DMS153 treated with DMSO at 0.1 percent for 48 hours (cell line): Measurements from ENCODE around the gene ZNF407.

Experiments used
- DNase-seq: peaks from one replicate; lab custom pipeline; 2025; ENCODE audit not compliant: unreplicated experiment; lab: John Stamatoyannopoulos, UW

The ZNF407 gene

DNA sequence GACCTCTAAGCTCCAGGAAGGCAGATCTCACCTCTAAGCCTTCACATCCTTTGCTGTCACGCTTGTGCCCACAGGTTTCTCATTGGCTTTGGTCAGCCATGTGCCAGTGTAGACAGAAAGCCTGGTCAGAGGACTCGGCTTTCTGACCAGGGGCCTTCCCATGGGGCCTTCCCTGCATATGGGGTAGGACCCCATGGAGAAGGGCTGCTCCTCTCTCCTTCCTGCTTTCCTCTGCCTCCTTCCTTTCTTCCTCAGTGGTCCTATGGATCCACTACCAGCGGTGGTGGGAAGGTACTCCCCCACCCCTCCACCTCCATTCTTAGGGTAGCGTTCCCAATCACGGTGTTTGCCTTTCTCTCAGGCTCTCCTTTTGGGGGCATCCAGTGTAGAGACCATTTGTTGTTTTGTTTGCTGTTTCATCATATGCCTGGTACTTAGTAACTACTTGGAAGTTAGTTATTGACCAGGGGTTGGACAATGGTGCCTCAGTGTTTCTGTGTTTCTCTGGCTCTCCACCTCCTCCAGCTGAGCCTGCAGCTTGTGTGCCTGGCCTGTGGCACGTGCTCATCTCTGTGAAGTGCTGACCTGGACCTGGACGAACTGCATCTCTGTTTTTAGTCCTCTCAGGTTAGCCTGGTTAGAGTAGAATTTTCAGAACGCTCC is 71.6 kb downstream of the ZNF407 start:
- DNase-seq: no peak

DNA sequence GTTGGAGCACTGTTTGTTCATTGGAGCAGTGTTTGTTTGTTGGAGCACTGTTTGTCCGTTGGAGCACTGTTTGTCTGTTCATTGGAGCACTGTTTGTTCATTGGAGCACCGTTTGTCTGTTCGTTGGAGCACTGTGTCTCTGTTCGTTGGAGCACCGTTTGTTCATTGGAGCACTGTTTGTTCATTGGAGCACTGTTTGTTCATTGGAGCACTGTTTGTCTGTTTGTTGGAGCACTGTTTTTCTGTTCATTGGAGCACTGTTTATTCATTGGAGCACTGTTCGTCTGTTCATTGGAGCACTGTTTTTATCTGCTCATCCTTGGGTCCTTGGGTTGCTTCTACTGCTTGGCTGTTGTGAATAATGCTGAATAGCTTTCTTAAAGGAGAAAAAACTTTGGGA is 74.7 kb downstream of the ZNF407 start:
- DNase-seq: no peak

DNA sequence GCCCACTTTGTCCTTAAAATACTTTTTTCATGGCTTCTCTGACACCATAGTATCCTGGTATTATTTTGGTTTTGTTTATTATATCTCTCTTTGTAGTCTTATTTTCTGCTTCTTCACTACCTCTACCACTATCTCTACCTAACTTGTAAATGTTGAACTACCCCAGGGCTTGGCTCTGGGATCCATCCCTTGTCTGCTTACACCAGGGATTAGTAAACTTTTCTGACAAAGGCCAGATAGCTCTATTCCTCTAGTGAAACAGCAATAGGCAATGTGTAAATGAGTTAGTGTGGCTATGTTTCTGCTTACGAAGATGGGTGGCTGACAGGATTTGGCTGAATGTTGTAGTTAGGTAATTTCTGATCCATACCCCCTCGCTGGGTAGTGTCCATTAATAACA is 76.8 kb downstream of the ZNF407 start:
- DNase-seq: no peak

DNA sequence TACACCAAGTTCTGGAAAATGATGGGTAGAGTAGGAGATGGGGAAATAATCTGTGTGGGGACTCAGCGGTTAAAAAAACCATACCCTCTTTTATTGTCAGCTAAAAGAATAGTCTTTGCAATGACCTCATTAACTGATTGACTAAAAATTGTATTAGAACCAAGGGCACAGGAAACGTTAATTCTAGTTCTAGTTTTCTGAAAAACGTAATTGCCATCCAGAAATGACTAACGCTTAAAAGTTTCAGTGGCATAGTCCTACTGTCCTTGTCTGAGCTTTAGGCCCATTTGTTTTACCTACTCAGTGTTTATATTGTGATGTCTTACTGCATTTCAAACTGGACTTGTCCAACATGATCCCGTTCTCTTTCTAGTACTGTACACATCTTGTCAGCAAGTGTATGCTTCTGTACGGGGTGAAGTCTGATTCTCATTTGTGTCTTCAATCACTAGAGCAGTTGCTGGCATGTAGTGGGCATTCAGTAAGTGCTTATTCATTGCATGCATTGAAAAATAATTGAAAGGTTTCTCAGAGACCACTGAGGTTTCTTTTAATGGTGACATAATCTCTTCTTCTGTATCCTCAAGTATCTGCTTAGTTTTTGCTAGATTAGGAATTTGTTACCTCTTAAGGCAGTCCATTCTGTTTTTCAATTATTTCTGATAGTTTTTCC is 81.5 kb downstream of the ZNF407 start:
- no peak for DNase-seq

DNA sequence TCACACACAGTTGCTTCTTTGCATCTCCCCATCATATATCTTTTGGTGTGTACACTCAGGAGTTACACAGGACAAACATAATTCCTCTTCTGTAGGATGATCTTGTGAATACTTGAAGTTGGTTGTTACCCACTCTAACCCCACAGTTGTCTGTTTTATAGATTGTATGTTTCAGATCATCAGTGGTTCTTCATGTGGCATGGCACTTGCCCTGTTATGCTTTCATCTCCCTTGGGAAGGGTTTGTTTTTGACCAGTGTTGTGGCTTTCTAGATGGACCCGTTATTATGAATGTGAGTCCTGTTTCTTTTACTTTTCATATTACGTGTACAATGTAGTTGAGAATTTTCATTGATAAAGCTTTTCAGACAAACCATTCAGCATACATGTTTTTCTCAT is 82.0 kb downstream of the ZNF407 start:
- no peak for DNase-seq

DNA sequence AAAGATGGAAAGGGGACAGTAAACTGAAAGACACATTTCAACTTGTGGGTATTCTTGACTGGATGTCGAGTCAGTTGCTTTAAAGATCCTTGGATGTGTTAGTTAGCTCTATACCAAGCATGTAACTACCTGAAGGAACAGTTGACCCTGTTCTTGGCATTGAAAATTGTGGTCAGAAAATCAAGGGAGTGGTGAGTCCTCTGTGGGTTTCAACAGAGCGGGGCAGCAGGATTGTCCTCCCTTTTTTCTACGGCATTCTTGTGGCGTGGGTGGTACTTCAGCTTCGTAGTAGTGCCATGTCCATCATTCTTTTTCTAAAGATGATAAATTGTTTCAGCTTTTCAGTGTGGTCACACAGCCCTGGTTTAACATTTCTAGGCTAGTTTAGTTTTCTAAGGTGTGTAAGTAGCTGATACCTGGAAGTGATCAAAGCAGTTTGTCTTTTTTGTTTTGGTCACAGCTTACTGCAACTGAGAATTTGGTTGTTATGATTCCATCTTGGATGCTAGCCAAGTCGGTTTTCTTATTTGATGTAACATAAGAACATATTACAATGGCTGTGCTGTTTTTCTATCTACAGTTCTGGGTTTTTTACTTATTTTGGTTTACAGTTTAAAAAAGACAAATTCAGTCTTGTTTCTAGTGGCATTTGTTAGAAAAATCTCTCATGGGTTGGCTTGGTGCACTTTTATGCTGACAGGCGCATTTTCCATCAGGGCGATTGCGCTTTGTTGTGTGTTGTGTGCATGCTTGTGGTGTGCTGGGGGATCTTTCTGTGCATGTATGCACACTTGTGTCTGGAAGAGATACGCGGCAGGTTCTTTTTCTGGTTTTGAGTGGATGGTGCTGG is 84.7 kb downstream of the ZNF407 start:
- DNase-seq: no peak

DNA sequence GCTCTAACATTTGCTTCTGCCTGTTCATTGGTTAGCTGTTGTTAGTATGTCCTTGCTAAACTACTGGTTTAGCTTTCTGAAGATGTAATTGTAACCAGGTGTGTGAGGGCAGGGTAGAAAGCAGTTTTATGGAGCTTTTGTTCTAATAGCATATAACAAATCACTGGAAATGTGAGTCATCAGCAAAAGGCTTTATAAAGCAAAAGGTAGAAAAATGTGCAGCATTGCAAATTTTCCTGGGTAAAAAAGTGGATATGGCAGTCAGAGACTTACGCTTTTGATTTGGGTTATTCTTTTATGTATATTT is 85.3 kb downstream of the ZNF407 start:
- DNase-seq: no peak

DNA sequence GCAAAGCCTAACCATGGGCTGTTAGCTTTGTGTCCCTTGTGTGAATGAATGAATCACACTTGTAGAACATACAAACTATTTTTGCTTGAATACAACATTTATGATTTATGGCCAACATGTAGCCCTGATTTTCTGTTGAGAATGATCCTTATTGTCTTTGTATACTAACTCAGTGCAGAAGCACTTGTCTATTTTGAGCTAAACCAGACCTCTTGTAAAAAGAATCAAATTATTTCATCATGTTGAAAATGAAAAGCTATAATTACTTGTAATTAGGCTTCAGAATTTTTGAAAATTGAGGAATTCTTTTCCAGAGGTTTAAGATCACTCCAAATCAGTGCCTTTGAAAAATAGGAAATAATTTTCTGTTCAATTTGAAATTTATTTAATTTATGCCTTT is 85.9 kb downstream of the ZNF407 start:
- no peak for DNase-seq

DNA sequence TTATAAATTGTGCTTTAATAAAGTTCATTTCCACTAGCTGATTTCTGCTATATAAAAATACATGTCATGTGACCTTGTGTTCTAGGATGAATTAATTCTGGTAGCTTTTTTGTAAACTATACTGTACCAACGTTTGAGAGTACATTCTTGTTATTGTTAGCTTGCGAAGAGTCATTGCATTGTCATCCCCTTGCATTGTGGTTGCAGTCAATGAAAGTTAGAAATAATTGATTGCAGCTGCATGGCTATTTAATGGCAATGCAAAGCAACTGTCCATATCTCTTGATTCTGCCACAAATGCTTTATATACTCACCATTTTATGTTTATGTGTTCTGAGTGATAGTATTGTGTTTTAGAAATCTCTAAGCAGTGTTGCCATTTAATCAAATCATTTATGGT is 91.6 kb downstream of the ZNF407 start:
- DNase-seq: no peak

DNA sequence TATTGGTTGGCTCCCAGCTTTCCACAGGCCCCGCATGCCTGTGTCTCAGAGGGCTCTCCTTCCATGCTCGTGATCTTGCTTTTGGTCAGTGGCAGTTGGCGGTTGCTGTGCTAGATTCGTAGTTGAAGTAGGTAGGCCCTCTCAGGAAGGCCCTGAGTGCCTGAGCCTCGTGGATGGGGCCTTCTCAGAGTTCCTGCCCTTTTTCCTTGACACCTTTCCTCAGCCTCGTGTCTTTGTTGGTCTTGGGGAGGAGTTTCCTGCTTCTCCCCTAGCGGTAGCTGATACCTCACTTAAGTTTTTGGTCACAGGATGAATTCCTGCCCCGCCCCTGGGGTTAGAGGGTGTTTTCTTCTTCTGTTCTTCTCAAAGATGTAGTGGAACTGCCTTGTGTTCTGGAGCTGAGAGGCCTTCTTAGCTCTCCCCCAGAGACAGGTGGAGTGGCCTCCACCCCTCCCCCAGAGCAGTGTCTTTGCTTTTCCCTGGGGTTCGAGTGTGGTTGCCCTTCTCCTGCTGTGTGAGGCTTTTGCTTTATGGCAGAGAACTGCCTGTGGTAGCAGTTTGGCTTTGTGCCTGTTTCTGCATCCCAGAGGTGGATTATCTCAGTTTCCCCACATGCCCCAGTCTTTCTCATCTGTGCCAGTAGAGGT is 94.8 kb downstream of the ZNF407 start:
- no peak for DNase-seq

DNA sequence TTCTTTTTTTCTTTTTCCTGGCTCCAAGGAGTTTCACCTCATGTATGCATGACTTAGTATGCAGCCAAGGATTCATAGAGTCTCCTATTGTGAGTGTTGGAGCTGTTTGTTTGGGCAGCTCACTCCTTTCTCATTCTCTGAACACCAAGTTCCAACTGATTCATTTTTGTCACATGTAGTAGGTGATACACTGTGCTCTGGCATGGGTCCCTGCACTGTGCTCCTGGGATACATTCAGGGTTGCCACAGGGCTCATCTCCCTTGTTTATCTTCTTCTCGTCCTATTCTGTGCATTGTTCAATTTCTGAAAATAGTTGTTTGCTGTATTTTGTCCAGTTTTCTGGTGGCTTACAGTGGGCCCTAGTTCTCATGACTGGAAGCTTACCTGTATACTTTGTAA is 96.8 kb downstream of the ZNF407 start:
- DNase-seq: no peak

DNA sequence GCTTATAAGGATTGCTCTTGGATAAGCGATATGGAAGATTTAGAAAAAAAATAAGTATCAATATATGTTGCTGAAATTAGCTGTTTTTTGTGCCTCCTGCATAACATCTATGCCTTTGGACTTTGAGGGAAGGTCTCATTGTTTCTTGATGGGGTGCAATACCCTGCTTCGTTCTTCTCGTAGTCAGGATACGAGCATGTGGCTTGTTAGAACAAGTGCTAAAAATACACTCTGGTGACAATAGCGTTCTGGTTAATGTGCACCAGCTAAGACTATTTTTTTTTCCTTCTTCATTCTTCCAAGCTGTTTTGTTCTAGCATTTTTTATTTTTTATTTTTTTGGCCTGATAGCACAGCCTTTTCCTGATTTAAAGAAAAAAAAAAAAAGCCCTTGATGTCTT is 97.5 kb downstream of the ZNF407 start:
- DNase-seq: no peak

DNA sequence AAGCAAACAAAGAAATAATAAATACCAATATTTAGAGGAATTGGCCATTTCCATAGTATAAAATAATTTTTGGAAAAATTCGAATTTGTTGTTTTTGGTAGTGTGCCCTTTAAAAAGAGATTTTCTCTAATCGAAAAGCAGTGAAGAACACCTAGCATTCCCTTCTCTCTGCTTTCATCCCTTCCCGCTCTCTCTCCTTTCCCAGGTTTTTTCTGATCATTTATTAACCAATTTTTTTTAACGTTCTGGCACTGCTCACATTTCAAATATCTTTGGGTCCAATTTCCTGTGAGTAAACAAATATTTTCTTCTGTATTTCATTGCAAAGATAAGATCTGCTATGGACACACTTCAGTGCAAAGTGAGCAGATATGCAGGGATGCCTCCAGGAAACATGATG is 101.2 kb downstream of the ZNF407 start:
- DNase-seq: no peak

DNA sequence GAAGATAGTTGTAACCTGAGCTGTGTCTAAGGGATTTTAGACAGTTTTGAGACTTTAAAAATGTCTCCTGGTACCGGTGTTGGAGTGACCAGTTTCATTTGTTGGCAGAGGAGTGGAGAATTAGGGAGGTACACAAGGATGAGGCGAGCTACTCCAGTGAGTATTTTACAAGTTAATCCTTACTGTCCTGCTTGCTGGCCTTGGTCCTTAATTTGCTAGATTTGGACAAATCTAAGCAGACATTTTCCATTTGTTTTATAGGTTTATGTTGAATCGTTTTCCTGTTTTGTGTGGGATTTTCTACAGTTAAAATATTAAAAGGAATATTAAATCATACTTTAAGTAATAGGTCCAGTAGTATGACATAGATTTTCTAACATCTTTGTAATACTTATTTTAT is 101.8 kb downstream of the ZNF407 start:
- no peak for DNase-seq

DNA sequence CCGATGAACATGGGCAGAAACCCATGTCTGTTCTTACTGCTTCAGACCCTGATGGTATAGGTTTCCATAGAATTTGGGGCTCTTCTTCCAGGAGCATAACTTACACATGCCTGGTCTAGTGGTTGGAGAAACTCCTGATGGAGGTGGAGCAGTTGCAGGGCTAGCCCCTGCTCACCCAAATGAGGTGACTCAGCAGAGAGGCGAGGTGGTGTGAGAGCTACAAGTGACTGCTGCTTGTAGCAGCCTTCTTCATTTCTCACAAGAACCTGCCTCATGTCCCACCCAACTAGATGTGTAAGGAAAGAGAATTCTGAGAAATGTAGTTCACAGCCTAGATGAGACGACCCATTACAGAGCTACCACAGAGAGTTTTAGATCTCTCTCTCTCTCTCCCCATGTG is 105.3 kb downstream of the ZNF407 start:
- no peak for DNase-seq

DNA sequence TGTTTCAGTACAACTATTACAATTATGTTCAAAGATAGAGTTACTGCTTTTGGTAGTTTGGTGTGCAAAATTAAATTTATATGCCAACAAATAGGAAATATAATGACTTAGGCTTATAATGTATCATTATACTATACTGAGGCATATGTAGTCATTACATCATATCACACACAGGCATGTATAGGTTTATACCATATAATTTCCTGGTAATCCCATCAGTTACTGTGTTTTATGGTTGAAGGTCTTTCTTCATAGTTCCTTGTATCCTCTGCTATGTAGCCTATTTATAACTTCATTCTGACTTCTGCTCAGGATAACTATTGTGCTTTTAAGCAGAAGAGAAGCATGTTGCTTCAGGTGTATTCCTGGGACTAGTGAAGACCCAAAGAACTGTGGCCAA is 110.5 kb downstream of the ZNF407 start:
- no peak for DNase-seq

DNA sequence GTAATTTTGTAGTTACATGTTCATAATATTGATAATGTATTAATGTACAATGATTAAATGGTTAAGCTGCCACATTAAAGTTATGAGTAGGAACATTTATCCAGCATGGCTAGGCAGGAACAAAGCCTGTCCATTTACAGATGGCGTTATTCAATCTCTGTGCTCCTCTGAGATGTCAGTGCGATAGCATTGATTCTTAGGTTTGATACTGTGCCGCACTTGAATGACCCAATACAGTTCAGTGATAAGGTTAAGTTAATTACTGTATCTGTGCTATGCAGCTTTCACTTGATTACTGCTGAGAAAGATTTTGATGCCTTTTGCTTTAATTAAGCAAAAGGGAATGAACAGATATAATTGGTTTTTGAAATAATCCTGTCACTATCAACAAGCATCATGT is 111.8 kb downstream of the ZNF407 start:
- DNase-seq: no peak

DNA sequence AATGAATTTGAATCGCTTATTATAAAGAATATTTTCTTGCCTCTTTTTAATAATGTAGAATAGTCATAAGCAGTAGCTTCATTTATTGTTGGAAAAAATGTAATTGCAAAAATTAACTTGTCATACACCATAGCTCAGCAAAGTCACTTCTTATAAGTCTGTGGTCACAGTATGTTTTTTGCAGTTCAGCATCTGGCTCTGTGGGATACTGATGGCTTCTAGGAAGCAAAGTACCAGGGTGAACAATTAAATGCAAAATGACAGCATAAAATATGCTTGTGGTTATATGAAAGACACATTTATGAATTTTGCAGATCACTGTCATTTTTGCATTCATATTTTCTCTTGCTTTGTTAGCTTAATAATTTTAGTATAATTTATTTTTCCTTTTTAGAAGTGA is 116.5 kb downstream of the ZNF407 start:
- no peak for DNase-seq

DNA sequence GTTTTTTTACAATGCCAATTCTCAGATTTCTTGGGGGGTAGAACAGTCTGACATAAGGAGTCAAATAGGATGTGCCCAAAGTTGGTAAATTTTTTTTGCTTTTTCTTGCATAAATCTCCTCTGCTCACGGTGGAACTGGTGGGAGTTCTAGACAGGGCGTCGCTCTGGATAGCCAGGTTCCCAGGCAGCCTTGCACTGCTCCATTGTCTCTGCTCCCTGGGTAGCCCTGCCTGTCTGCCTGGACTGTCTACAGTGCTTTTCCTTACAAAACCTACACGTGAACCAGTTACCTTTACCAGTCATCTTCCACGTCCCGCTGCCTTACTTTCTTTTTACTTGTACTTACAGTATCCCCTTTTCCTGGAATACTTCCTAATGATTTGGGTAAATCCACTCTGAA is 117.1 kb downstream of the ZNF407 start:
- no peak for DNase-seq

DNA sequence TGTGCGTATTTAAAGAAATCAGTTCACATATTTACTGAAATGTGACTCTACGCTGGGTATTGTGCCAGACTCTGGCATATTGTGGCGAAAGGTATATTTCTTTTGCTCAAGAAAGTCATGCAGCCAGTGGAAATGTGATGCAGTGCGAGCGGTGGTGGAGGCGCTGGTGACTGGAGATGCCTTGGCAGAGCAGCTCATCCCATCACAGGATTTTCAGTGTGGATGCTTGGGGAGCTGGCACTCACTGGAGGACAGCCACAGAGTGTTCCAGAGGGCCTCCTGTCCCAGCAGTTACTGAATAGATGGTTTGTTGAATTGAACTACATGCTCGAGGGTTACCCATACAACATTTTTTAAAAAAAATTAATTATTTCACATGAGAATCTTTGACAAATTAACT is 117.6 kb downstream of the ZNF407 start:
- no peak for DNase-seq

DNA sequence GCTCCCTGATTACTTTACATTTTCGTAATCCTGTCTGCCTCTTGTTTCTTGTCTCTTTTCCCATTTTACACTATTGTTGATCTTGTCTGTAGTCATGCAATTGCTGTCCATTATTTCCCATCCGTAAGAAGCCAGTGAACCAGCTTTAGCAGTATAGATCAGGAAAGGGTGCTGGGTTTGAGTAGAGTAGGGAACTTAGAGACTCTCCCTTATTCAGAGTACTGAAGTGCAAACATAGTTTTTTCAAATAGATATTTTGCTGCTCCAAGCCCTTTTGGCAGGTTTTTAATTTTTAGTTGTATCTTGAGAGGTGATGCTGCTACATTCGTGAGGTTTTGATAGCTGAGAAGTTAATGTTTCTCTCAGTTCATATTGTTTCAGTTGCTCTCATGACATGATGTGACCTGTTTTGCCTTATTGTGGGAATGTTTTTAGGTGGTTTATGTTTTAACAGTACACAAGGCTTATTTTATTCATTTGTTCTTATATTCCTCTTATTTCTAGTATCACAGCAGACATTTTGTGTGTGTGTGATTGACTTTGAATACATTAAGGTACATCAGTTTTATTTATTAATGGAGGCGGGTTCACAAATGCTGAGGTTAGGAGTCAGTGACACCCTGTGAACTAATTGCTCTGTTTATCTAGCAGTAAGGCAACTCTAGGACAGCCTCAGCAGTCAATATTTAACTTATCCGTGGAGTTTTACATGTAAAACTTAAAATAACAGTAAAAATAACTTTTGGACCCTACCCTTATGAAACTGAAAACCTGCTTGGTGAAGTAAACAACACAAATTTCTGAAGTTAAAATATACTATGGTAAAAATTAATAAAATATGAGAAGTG is 118.4 kb downstream of the ZNF407 start:
- no peak for DNase-seq
